OCI-LY3 (cell line): ENCODE results near the gene STRBP.
"Not testable (repeated sequence)": the region's sequence is repeated elsewhere in the genome, so short reads cannot be mapped to it uniquely, and the experiment has no call there.

Experiments
- H2AFZ ChIP-seq: fragments of 200-600, 300-600 bp; shearing (Covaris generic); 2 replicates; pipeline ENCODE4 v1.6.0; 2014; ENCODE audit warnings: antibody characterized with exemption, low read depth, low read length
- H3K27ac ChIP-seq: fragments of 200-600, 300-600 bp; sonication (generic); 2 replicates; pipeline ENCODE4 v1.5.1; 2014; ENCODE audit warnings: mild to moderate bottlenecking, low read length, moderate library complexity, mixed read lengths
- H3K27me3 ChIP-seq: fragments of 200-600, 300-600 bp; sonication (generic); 2 replicates; pipeline ENCODE4 v1.6.1; 2014; ENCODE audit warnings: low read depth, low read length, mixed read lengths
- H3K36me3 ChIP-seq: fragments of 200-600, 300-600 bp; sonication (generic); replicated peaks from 2 replicates; pipeline ENCODE3; 2014; ENCODE audit warnings: low read depth, low read length, mixed read lengths
- H3K4me1 ChIP-seq: fragments of 300-600, 200-600 bp; sonication (generic); 2 replicates; pipeline ENCODE4 v1.6.1; 2014; ENCODE audit warnings: low read length, mixed read lengths
- H3K4me2 ChIP-seq: fragments of 200-600, 300-600 bp; sonication (generic); 2 replicates; pipeline ENCODE4 v1.6.1; 2014; ENCODE audit warnings: low read length, mixed read lengths
- H3K4me3 ChIP-seq: fragments of 300-600, 200-600 bp; sonication (generic); 2 replicates; pipeline ENCODE4 v1.5.1; 2014; ENCODE audit warnings: antibody characterized with exemption, mild to moderate bottlenecking, low read length, moderate library complexity
- H3K79me2 ChIP-seq: fragments of 300-600, 200-600 bp; shearing (Covaris generic); 2 replicates; pipeline ENCODE4 v1.6.1; 2014; ENCODE audit warnings: mild to moderate bottlenecking, low read length, mixed read lengths
- H3K9ac ChIP-seq: fragments of 300-600, 200-600 bp; shearing (Covaris generic); 2 replicates; pipeline ENCODE4 v1.6.0; 2014; ENCODE audit warnings: mild to moderate bottlenecking, low read length, moderate library complexity
- H3K9me3 ChIP-seq: fragments of 200-600, 300-600 bp; shearing (Covaris generic); 2 replicates; pipeline ENCODE4 v1.6.1; 2014; ENCODE audit warnings: low read length, mixed read lengths; ENCODE audit not compliant: insufficient read depth
- H4K20me1 ChIP-seq: fragments of 200-600, 300-600 bp; sonication (generic); 2 replicates; pipeline ENCODE4 v1.6.1; 2016; ENCODE audit warnings: low read length, mixed read lengths; ENCODE audit not compliant: insufficient read depth
- EZH2phosphoT487 ChIP-seq: fragments of 200-600 bp; shearing (Covaris generic); IDR thresholded peaks from 2 replicates; pipeline ENCODE4 v1.6.1; 2018; ENCODE audit warnings: antibody characterized with exemption, mixed run types, low read depth
- TF ChIP-seq, protein P1 (sequence below): fragments of 200-600, 300-600 bp; sonication (generic); IDR thresholded peaks from 2 replicates; pipeline ENCODE4 v1.5.1; 2014; ENCODE audit warnings: antibody characterized with exemption, low read length, low read depth

Gene STRBP

DNA sequence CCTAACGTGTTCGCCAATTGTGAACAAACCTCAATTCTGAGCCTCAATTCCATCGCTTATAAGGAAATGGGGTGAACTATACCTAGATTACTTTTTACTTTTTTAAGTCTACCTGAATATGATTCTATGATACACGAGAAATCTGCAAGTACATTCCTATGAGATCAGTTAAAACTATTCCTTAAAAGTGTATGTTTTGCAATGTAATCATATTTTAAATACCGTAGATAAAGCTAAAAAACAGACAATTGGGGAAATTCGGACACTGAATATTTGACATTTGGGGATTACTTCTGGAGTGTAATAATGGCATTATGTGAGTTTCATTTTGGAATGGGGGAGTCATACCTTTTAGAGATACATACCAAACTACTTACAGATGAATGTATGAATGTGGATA, 62.3 kb downstream of the STRBP start:
- TF ChIP-seq EZH2phosphoT487: no peak
- TF ChIP-seq, protein P1, sequence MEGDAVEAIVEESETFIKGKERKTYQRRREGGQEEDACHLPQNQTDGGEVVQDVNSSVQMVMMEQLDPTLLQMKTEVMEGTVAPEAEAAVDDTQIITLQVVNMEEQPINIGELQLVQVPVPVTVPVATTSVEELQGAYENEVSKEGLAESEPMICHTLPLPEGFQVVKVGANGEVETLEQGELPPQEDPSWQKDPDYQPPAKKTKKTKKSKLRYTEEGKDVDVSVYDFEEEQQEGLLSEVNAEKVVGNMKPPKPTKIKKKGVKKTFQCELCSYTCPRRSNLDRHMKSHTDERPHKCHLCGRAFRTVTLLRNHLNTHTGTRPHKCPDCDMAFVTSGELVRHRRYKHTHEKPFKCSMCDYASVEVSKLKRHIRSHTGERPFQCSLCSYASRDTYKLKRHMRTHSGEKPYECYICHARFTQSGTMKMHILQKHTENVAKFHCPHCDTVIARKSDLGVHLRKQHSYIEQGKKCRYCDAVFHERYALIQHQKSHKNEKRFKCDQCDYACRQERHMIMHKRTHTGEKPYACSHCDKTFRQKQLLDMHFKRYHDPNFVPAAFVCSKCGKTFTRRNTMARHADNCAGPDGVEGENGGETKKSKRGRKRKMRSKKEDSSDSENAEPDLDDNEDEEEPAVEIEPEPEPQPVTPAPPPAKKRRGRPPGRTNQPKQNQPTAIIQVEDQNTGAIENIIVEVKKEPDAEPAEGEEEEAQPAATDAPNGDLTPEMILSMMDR: no peak
- no peak overlapping the region for H3K9ac ChIP-seq
- no peaks in the 10 kb centered on the region for H3K79me2 ChIP-seq
- no peaks in the 10 kb centered on the region for H3K9me3 ChIP-seq
- H4K20me1 ChIP-seq: no peaks in the 10 kb centered on the region
- H3K4me1 ChIP-seq: peaks cover 9% of the 10 kb centered on the region
- no peak overlapping the region for H2AFZ ChIP-seq
- H3K27me3 ChIP-seq: no peaks in the 10 kb centered on the region
- H3K27ac ChIP-seq: no peak overlapping the region
- no peak overlapping the region for H3K4me3 ChIP-seq
- no peaks in the 10 kb centered on the region for H3K36me3 ChIP-seq
- no peak overlapping the region for H3K4me2 ChIP-seq

DNA sequence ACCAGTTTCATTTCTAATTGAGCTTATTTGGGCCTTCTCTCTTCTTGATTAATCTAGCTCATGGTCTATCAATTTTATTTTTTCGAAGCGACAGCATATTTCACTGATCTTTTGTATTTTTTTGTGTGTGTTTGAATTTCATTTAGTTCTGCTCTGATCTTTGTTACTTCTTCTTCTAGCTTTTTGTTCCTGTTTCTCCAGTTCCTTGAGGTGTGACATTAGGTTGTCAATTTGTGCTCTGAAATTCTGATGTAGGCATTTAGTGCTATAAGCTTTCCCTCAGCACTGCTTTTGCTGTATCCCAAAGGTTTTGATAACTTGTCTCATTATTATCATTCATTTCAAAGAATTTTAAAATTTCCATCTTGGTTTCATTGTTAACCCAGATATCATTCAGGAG, 67.3 kb downstream of the STRBP start:
- no peaks in the 10 kb centered on the region for H3K36me3 ChIP-seq
- peaks cover 12% of the 10 kb centered on the region for H3K4me1 ChIP-seq
- H3K4me2 ChIP-seq: no peak overlapping the region
- no peaks in the 10 kb centered on the region for H3K27me3 ChIP-seq
- H2AFZ ChIP-seq: no peak overlapping the region
- H3K4me3 ChIP-seq: no peak overlapping the region
- H3K9ac ChIP-seq: no peak overlapping the region
- no peaks in the 10 kb centered on the region for H4K20me1 ChIP-seq
- no peaks in the 10 kb centered on the region for H3K9me3 ChIP-seq
- TF ChIP-seq EZH2phosphoT487: no peak
- TF ChIP-seq, protein P1: no peak
- no peak overlapping the region for H3K27ac ChIP-seq
- no peaks in the 10 kb centered on the region for H3K79me2 ChIP-seq

DNA sequence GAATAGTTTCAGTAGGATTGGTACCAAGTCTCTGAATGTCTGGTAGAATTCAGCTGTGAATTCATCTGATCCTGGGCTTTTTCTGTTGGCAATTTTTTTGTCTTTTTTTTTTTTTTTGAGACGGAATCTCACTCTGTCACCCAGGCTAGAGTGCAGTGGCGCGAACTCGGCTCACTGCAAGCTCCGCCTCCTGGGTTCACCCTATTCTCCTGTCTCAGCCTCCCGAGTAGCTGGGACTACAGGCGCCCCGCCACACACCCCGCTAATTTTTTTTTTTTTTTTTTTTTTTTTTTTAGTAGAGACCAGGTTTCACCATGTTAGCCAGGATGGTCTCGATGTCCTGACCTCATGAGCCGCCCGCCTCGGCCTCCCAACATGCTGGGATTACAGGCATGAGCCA, 67.9 kb downstream of the STRBP start:
- not testable (repeated sequence) for H2AFZ ChIP-seq, H3K79me2 ChIP-seq, H3K4me3 ChIP-seq, H4K20me1 ChIP-seq, H3K27me3 ChIP-seq, H3K36me3 ChIP-seq, H3K9ac ChIP-seq, H3K9me3 ChIP-seq, H3K27ac ChIP-seq, H3K4me2 ChIP-seq
- H3K4me1 ChIP-seq: peaks cover 12% of the 10 kb centered on the region

DNA sequence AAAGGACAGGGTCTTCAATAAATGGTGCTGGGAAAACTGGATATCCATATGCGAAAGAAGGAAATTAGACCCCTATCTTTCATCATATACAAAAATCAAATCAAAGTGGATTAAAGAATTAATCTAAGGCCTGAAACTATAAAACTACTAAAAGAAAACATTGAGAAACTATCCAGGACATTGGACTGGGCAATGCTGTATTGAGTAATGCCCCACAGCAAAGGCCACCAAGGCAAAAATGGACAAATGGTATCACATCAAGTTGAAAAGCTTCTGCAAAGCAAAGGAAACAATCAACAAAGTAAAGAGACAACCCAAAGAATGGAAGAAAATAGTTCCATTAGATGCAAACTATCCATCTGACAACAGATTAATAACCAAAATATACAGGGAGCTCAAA, 72.3 kb downstream of the STRBP start:
- H3K36me3 ChIP-seq: no peaks in the 10 kb centered on the region
- H3K27me3 ChIP-seq: no peaks in the 10 kb centered on the region
- H3K4me3 ChIP-seq: no peak overlapping the region
- no peak overlapping the region for H2AFZ ChIP-seq
- no peak overlapping the region for H3K9ac ChIP-seq
- no peak for TF ChIP-seq EZH2phosphoT487
- TF ChIP-seq, protein P1: no peak
- H3K9me3 ChIP-seq: no peaks in the 10 kb centered on the region
- no peaks in the 10 kb centered on the region for H4K20me1 ChIP-seq
- peaks cover 4% of the 10 kb centered on the region for H3K4me1 ChIP-seq
- H3K79me2 ChIP-seq: no peaks in the 10 kb centered on the region
- no peak overlapping the region for H3K4me2 ChIP-seq
- no peak overlapping the region for H3K27ac ChIP-seq

DNA sequence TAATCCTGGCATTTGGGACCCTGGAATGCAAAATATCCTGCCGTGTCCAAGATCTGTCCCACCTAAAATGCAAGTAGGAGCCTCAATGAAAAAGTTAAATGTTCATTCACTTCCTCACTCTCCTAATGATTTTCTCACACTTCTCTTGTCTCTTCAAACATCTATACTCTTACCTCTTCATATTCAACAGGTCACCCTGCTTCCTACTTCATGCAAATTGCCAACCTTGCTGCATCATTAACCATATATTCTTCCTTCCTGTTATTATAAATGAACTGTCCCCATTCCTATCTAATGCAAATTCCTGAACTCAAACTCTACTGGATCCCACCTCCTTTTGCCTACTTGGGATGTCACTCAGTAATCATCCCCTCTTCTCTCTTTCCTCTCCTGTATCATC, 74.4 kb downstream of the STRBP start:
- Histone ChIP-seq H3K79me2 (no peaks in the 10 kb centered on the region), H2AFZ (no peak overlapping the region), H3K4me1 (no peaks in the 10 kb centered on the region), H3K9me3 (no peaks in the 10 kb centered on the region), H3K36me3 (no peaks in the 10 kb centered on the region), H4K20me1 (no peaks in the 10 kb centered on the region), H3K27ac (no peak overlapping the region), H3K4me2 (no peak overlapping the region), H3K27me3 (no peaks in the 10 kb centered on the region), H3K9ac (no peak overlapping the region), H3K4me3 (no peak overlapping the region)
- TF ChIP-seq, protein P1: no peak
- TF ChIP-seq EZH2phosphoT487: no peak
